Thoracic aorta (tissue), 2 donors: ENCODE results near the gene TMEM44. TPM values are rescaled to one million over a fixed set of nuclear protein-coding genes. Genes with fewer than 3 reads are reported as not detected.

Experiments used
- ATAC-seq: fragments of 150-250 bp; one replicate; pipeline ENCODE4 v1.8.0; 2017; ENCODE audit warnings: low read depth; ENCODE audit not compliant: insufficient number of reproducible peaks, low FRiP score
- DNase-seq: peaks from one replicate; pipeline ENCODE4 v3.0.0-alpha.2; 2020; ENCODE audit warnings: low spot score
- H3K27ac ChIP-seq, 2 donors: fragments of 200-600 bp; sonication (generic); 1 replicate in 1 of 2; 2 replicates in 1 of 2; pipeline ENCODE4 v1.5.1; 2016; ENCODE audit warnings: mild to moderate bottlenecking in 2 of 2, moderate library complexity in 2 of 2
- H3K27me3 ChIP-seq: fragments of 200-600 bp; sonication (generic); replicated peaks from 2 replicates; pipeline ENCODE4 v1.6.0; 2016; ENCODE audit warnings: mild to moderate bottlenecking; ENCODE audit not compliant: insufficient read depth
- H3K36me3 ChIP-seq: fragments of 200-600 bp; sonication (generic); one replicate; pipeline ENCODE4 v1.5.1; 2016
- H3K4me1 ChIP-seq, 2 donors: fragments of 200-600 bp; sonication (generic); 1 replicate in 1 of 2; 2 replicates in 1 of 2; pipeline versions ENCODE4 v1.5.1 to v1.6.0; 2016; ENCODE audit warnings: low read depth in 2 of 2, mild to moderate bottlenecking in 1 of 2; ENCODE audit not compliant: control insufficient read depth in 1 of 2
- H3K4me3 ChIP-seq: fragments of 200-600 bp; sonication (generic); 2 replicates; pipeline ENCODE4 v1.5.1; 2016; ENCODE audit warnings: mild to moderate bottlenecking
- H3K9me3 ChIP-seq: fragments of 200-600 bp; sonication (generic); 2 replicates; pipeline ENCODE4 v1.5.1; 2016
- total RNA-seq, 2 donors: library from RNA; depleted of rRNA; stranded (reverse); fragments of >200 nt; gene quantifications; one replicate each; pipeline versions ENCODE4 v1.1.0 to v1.2.3, GENCODE V29; 2016
- TF ChIP-seq, protein P1 (sequence below): fragments of 200-600 bp; sonication (generic); IDR thresholded peaks from one replicate; pipeline ENCODE4 v1.5.1; 2019; ENCODE audit warnings: antibody characterized with exemption

TMEM44 gene
- total RNA-seq, 2 donors from 2014 or later = 11.0 to 11.5 TPM

DNA sequence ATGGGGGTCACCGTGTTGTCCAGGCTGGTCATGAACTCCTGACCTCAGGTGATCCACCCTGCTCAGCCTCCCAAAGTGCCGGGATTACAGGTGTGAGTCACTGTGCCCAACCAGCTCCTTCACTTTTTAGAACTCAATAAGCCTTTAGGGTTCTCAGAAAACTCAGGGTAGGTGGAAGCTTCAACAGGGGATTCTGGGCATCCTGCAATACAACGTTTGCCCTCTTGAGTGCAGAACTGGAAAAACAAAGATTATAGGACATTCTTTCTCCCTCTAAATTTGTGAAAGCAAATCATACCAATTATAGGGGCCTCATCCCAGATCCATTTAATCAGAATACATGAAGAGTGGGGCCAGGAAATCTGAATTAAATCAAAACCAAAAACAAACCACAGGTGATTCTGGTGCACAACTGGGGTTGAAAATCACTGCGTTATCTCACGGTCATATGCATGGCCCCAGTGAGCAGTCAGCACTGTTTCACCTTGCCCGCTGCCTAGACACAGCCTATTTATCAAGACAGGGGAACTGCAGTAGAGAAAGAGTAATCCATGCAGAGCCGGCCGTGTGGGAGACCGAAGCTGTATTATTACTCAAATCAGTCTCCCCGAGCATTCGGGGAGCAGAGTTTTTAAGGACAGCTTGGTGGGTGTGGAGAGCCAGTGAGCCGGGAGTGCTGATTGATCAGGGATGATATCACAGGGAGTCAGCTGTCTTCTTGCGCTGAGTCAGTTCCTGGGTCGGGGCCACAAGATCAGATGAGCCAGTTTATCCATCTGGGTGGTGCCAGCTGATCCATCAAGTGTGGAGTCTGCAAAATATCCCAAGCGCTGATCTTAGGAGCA is 58.4 kb downstream of the TMEM44 start:
- Histone ChIP-seq H3K4me1 (peaks cover 19 to 48% of the 10 kb centered on the region in 2 donors), H3K27ac (peak overlapping the region in 1 of 2 donors; percentile 40), H3K9me3 (no peaks in the 10 kb centered on the region), H3K4me3 (no peak overlapping the region), H3K27me3 (no peaks in the 10 kb centered on the region), H3K36me3 (no peaks in the 10 kb centered on the region)
- DNase-seq = no peak
- TF ChIP-seq, protein P1, sequence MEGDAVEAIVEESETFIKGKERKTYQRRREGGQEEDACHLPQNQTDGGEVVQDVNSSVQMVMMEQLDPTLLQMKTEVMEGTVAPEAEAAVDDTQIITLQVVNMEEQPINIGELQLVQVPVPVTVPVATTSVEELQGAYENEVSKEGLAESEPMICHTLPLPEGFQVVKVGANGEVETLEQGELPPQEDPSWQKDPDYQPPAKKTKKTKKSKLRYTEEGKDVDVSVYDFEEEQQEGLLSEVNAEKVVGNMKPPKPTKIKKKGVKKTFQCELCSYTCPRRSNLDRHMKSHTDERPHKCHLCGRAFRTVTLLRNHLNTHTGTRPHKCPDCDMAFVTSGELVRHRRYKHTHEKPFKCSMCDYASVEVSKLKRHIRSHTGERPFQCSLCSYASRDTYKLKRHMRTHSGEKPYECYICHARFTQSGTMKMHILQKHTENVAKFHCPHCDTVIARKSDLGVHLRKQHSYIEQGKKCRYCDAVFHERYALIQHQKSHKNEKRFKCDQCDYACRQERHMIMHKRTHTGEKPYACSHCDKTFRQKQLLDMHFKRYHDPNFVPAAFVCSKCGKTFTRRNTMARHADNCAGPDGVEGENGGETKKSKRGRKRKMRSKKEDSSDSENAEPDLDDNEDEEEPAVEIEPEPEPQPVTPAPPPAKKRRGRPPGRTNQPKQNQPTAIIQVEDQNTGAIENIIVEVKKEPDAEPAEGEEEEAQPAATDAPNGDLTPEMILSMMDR = no peak
- no peak for ATAC-seq

- Histone ChIP-seq H3K4me1 (peaks cover 17 to 38% of the 10 kb centered on the region in 2 donors), H3K27me3 (no peaks in the 10 kb centered on the region), H3K4me3 (no peak overlapping the region), H3K9me3 (no peaks in the 10 kb centered on the region), H3K36me3 (no peaks in the 10 kb centered on the region), H3K27ac (peak overlapping the region in 1 of 2 donors; percentile 83)
- ATAC-seq = no peak
- TF ChIP-seq, protein P1 = peak; percentile 53
- no peak for DNase-seq
These were observed 59.4 kb downstream of the TMEM44 start for GRCh38 chr3:194573680-194574437.

GRCh38 chr3:194572944-194573491 is 60.2 kb downstream of the TMEM44 start:
- no peak for ATAC-seq
- TF ChIP-seq, protein P1 = no peak
- H3K36me3 ChIP-seq = no peaks in the 10 kb centered on the region

GRCh38 chr3:194572143-194572789 is 61.0 kb downstream of the TMEM44 start:
- no peaks in the 10 kb centered on the region for H3K27me3 ChIP-seq
- ATAC-seq (peak; percentile 88), DNase-seq (peak; percentile 68)
- peak overlapping the region; percentile 45 for H3K4me3 ChIP-seq
- H3K4me1 ChIP-seq = peaks cover 12 to 25% of the 10 kb centered on the region in 2 donors
- H3K36me3 ChIP-seq = no peaks in the 10 kb centered on the region
- peak overlapping the region; percentile 72 to 83 for H3K27ac ChIP-seq
- TF ChIP-seq, protein P1 = no peak
- H3K9me3 ChIP-seq = no peaks in the 10 kb centered on the region

More at GRCh38 chr3:194572944-194573491, 60.2 kb downstream of the TMEM44 start:
- peak overlapping the region; percentile 50 to 83 for H3K27ac ChIP-seq
- no peak for DNase-seq
- no peaks in the 10 kb centered on the region for H3K27me3 ChIP-seq
- H3K4me1 ChIP-seq = peaks cover 12 to 30% of the 10 kb centered on the region in 2 donors
- no peak overlapping the region for H3K4me3 ChIP-seq
- H3K9me3 ChIP-seq = no peaks in the 10 kb centered on the region
